Ishikawa (cell line): ENCODE measurements around the gene RAD51AP2.

Experiments
- EGR1 ChIP-seq: IDR thresholded peaks from 2 replicates; pipeline ENCODE4 v1.6.1; 2012
- EP300 ChIP-seq: IDR thresholded peaks from 2 replicates; pipeline ENCODE4 v1.6.1; 2012; ENCODE audit warnings: borderline replicate concordance
- RAD21 ChIP-seq: IDR thresholded peaks from 2 replicates; pipeline ENCODE4 v1.6.1; 2012; ENCODE audit warnings: low read depth
- REST ChIP-seq: IDR thresholded peaks from 2 replicates; pipeline ENCODE4 v1.6.1; 2012; ENCODE audit warnings: low read depth, mild to moderate bottlenecking
- TCF12 ChIP-seq: IDR thresholded peaks from 2 replicates; pipeline ENCODE4 v1.6.1; 2012; ENCODE audit warnings: low read depth

- no peak for TF ChIP-seq EP300
- no peak for TF ChIP-seq RAD21
- TF ChIP-seq REST = no peak
- TF ChIP-seq TCF12 = no peak
- no peak for TF ChIP-seq EGR1
Observed at GRCh38 chr2:17540813-17541530, 22.7 kb upstream of the RAD51AP2 start.
